Measurements from ENCODE around the gene ABCA2. TPM values are rescaled to one million over a fixed set of nuclear protein-coding genes. Genes with fewer than 3 reads are reported as not detected.

The ABCA2 gene
- total RNA-seq, 4 donors from 2014 or later = 13.5 to 58.6 (median 19.3) TPM

DNA sequence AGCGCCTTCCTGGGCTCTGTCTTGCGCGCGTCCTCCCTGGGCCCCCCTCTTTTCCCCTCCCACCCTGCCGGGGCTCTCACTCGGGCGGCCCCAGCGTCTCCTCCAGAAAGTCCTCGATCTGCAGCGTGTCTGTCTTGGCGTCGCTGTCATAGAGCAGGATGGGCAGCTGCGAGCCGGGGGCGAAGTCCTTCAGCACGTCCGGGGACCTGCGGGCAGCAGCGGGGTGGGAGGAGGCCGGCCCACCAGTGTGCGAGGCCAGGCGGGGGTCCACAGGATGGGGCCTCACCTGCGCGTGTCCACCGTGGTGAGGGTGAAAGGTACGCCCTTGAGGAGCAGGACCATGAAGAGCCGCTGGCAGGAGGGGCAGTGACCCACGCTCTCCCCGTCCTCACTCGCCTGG, 32.7 kb downstream of the ABCA2 start:
- TF ChIP-seq CTCF (IDR thresholded peaks at IDR 0.05; ENCODE audit: low read depth) = no peak

DNA sequence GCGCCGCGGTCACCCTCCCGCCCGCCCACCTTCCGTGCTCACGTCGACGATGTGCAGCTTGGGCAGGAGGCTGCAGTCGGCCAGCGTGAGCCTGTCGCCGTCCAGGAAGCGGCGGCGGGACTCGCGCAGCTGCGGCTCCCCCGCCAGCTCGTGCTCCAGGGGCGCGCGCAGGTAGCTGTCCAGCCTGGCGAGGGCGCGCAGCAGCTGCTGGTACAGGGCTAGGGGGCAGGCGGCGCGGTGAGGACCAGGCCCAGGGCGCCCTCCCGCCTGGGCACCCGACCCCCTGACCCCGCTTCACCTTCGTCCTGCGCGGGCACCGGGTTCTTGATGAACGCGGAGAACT, 33.2 kb downstream of the ABCA2 start:
- no peak for TF ChIP-seq CTCF (IDR thresholded peaks at IDR 0.05; ENCODE audit: low read depth)

- TF ChIP-seq CTCF (IDR thresholded peaks at IDR 0.05; ENCODE audit: low read depth) = no peak
Observed at GRCh38 chr9:136994180-136994887, 33.7 kb downstream of the ABCA2 start.

DNA sequence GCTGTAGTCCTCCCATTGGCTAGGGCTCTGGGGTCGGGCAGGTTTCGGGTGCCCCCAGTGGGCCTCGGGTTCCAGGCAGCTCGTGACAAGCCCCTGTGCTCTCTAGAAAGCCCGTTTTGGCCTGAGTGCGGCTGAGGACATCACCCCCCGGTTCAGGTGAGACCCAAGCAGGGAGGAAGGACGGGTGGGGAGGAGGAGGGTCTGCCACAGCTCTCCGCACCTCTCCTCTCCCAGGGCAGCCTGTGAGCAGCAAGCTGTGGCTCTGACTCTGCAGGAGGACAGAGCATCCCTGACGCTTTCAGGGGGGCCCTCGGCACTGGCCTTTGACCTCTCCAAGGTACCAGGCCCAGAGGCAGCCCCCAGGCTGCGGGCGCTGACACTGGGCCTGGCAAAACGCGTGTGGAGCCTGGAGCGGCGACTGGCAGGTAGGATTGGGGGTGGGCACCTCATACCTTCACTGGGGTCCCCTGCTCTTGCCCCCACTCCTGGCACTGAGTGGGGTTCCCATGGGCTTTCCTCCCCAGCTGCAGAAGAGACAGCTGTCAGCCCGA, 35.1 kb downstream of the ABCA2 start:
- no peak for TF ChIP-seq CTCF (IDR thresholded peaks at IDR 0.05; ENCODE audit: low read depth)

GRCh38 chr9:136991993-136992818, 35.8 kb downstream of the ABCA2 start, which contains the start of gene PAXX:
Gene PAXX, plus strand, starts transcription at chr9:136992422. Its CDS starts 22 bp downstream, at chr9:136992444.
- TF ChIP-seq CTCF (IDR thresholded peaks at IDR 0.05; ENCODE audit: low read depth) = no peak

- TF ChIP-seq CTCF (IDR thresholded peaks at IDR 0.05; ENCODE audit: low read depth) = no peak
Observed at GRCh38 chr9:136990242-136990911, 37.7 kb downstream of the ABCA2 start.

- no peak for TF ChIP-seq CTCF (IDR thresholded peaks at IDR 0.05; ENCODE audit: low read depth)
Observed at GRCh38 chr9:136988872-136989271, 39.2 kb downstream of the ABCA2 start.
